ENCODE measurements around the gene C11orf21.

DNA sequence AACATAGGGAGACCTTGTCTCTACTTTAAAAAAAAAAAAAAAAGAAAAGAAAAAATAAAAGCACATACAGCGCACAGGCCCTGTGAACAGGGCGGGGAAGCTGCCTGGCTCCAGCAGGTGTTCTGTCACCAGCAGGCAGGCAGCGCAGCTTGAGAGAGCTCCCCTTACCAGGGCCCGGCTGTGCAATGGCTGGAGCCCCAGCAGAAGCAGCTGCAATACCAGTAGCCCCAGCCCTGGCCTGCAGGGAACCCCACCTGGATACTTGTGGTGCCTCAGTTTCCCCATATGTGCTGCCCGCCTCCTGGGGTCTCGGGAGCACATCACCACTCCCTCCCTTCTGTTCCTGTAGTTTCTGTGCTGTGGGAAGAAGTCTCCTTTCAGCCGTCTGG, 12.4 kb upstream of the C11orf21 start:
- TF ChIP-seq, protein P1, sequence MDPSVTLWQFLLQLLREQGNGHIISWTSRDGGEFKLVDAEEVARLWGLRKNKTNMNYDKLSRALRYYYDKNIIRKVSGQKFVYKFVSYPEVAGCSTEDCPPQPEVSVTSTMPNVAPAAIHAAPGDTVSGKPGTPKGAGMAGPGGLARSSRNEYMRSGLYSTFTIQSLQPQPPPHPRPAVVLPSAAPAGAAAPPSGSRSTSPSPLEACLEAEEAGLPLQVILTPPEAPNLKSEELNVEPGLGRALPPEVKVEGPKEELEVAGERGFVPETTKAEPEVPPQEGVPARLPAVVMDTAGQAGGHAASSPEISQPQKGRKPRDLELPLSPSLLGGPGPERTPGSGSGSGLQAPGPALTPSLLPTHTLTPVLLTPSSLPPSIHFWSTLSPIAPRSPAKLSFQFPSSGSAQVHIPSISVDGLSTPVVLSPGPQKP (IDR thresholded peaks at IDR 0.05; ENCODE audit: low read depth, low read length), result no peak
- TF ChIP-seq, protein P2, sequence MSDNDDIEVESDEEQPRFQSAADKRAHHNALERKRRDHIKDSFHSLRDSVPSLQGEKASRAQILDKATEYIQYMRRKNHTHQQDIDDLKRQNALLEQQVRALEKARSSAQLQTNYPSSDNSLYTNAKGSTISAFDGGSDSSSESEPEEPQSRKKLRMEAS (IDR thresholded peaks at IDR 0.05; ENCODE audit: low read depth, low read length), result no peak
- TF ChIP-seq POLR2A (IDR thresholded peaks at IDR 0.05; ENCODE audit: low read depth, low read length), result no peak
- TF ChIP-seq, protein P3, sequence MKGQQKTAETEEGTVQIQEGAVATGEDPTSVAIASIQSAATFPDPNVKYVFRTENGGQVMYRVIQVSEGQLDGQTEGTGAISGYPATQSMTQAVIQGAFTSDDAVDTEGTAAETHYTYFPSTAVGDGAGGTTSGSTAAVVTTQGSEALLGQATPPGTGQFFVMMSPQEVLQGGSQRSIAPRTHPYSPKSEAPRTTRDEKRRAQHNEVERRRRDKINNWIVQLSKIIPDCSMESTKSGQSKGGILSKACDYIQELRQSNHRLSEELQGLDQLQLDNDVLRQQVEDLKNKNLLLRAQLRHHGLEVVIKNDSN (IDR thresholded peaks at IDR 0.05; ENCODE audit: borderline replicate concordance, extremely low read length, insufficient read depth, low read depth, low read length), result no peak
- TF ChIP-seq, protein P4, sequence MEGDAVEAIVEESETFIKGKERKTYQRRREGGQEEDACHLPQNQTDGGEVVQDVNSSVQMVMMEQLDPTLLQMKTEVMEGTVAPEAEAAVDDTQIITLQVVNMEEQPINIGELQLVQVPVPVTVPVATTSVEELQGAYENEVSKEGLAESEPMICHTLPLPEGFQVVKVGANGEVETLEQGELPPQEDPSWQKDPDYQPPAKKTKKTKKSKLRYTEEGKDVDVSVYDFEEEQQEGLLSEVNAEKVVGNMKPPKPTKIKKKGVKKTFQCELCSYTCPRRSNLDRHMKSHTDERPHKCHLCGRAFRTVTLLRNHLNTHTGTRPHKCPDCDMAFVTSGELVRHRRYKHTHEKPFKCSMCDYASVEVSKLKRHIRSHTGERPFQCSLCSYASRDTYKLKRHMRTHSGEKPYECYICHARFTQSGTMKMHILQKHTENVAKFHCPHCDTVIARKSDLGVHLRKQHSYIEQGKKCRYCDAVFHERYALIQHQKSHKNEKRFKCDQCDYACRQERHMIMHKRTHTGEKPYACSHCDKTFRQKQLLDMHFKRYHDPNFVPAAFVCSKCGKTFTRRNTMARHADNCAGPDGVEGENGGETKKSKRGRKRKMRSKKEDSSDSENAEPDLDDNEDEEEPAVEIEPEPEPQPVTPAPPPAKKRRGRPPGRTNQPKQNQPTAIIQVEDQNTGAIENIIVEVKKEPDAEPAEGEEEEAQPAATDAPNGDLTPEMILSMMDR (IDR thresholded peaks at IDR 0.05 in 2 of 3, conservative IDR thresholded peaks at IDR 0.05 in 1 of 3; ENCODE audit: control insufficient read depth in 2 of 3, extremely low read depth in 1 of 3, insufficient read depth in 1 of 3, low read depth in 3 of 3, low read length in 3 of 3), result no peak
- TF ChIP-seq EZH2 (IDR thresholded peaks at IDR 0.05; ENCODE audit: borderline replicate concordance, control insufficient read depth, low read depth, low read length), result no peak
- TF ChIP-seq, protein P5, sequence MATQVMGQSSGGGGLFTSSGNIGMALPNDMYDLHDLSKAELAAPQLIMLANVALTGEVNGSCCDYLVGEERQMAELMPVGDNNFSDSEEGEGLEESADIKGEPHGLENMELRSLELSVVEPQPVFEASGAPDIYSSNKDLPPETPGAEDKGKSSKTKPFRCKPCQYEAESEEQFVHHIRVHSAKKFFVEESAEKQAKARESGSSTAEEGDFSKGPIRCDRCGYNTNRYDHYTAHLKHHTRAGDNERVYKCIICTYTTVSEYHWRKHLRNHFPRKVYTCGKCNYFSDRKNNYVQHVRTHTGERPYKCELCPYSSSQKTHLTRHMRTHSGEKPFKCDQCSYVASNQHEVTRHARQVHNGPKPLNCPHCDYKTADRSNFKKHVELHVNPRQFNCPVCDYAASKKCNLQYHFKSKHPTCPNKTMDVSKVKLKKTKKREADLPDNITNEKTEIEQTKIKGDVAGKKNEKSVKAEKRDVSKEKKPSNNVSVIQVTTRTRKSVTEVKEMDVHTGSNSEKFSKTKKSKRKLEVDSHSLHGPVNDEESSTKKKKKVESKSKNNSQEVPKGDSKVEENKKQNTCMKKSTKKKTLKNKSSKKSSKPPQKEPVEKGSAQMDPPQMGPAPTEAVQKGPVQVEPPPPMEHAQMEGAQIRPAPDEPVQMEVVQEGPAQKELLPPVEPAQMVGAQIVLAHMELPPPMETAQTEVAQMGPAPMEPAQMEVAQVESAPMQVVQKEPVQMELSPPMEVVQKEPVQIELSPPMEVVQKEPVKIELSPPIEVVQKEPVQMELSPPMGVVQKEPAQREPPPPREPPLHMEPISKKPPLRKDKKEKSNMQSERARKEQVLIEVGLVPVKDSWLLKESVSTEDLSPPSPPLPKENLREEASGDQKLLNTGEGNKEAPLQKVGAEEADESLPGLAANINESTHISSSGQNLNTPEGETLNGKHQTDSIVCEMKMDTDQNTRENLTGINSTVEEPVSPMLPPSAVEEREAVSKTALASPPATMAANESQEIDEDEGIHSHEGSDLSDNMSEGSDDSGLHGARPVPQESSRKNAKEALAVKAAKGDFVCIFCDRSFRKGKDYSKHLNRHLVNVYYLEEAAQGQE (IDR thresholded peaks at IDR 0.05; ENCODE audit: low read depth, low read length), result no peak
- TF ChIP-seq EED (IDR thresholded peaks at IDR 0.05; ENCODE audit: low read depth), result no peak
- no peak for TF ChIP-seq YY1 (IDR thresholded peaks at IDR 0.05; ENCODE audit: low read depth, low read length)
- TF ChIP-seq, protein P6, sequence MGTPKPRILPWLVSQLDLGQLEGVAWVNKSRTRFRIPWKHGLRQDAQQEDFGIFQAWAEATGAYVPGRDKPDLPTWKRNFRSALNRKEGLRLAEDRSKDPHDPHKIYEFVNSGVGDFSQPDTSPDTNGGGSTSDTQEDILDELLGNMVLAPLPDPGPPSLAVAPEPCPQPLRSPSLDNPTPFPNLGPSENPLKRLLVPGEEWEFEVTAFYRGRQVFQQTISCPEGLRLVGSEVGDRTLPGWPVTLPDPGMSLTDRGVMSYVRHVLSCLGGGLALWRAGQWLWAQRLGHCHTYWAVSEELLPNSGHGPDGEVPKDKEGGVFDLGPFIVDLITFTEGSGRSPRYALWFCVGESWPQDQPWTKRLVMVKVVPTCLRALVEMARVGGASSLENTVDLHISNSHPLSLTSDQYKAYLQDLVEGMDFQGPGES (IDR thresholded peaks at IDR 0.05), result no peak
- TF ChIP-seq EGR1 (IDR thresholded peaks at IDR 0.05; ENCODE audit: borderline replicate concordance in 1 of 2, low read depth in 2 of 2, low read length in 2 of 2), result no peak
